Measurements from ENCODE around the gene GALK2.

GALK2 gene

GRCh38 chr15:49169880-49170597, at the start of gene GALK2:
GALK2 (plus strand) TSS chr15:49170247; CDS start chr15:49170323, 76 bp downstream.
- H3K4me1 ChIP-seq (ENCODE audit: control insufficient read depth in 1 of 2, insufficient read depth in 2 of 2, low read length in 2 of 2), result peaks cover 10 to 18% of the 10 kb centered on the region in 2 donors
- no peaks in the 10 kb centered on the region for H3K36me3 ChIP-seq (ENCODE audit: control insufficient read depth in 1 of 2, insufficient read depth in 2 of 2, low read length in 2 of 2)
- no peaks in the 10 kb centered on the region for H3K27me3 ChIP-seq (ENCODE audit: control insufficient read depth in 1 of 2, insufficient read depth in 2 of 2, low read length in 2 of 2)
- peak within 1 kb of the TSS; percentile 92 to 96 for H3K4me3 ChIP-seq (ENCODE audit: low read depth in 1 of 2, low read length in 2 of 2)
- H3K9ac ChIP-seq (ENCODE audit: low read depth in 1 of 2, low read length in 2 of 2), result peak within 1 kb of the TSS; percentile 81 to 98
- peak within 1 kb of the TSS; percentile 86 for H3K27ac ChIP-seq (ENCODE audit: low read depth, low read length)
- no peaks in the 10 kb centered on the region for H3K9me3 ChIP-seq (ENCODE audit: control insufficient read depth in 1 of 2, low read length in 2 of 2)

- Histone ChIP-seq H3K27ac (ENCODE audit: low read depth, low read length) (no peak overlapping the region), H3K4me3 (ENCODE audit: low read depth in 1 of 2, low read length in 2 of 2) (no peak overlapping the region), H3K9me3 (ENCODE audit: control insufficient read depth in 1 of 2, low read length in 2 of 2) (no peaks in the 10 kb centered on the region), H3K4me1 (ENCODE audit: control insufficient read depth in 1 of 2, insufficient read depth in 2 of 2, low read length in 2 of 2) (no peaks in the 10 kb centered on the region), H3K36me3 (ENCODE audit: control insufficient read depth in 1 of 2, insufficient read depth in 2 of 2, low read length in 2 of 2) (no peaks in the 10 kb centered on the region), H3K27me3 (ENCODE audit: control insufficient read depth in 1 of 2, insufficient read depth in 2 of 2, low read length in 2 of 2) (no peaks in the 10 kb centered on the region), H3K9ac (ENCODE audit: low read depth in 1 of 2, low read length in 2 of 2) (no peak overlapping the region)
These were observed 49.2 kb upstream of the GALK2 start for GRCh38 chr15:49120832-49121231.

GRCh38 chr15:49121901-49122300, 48.1 kb upstream of the GALK2 start:
- H3K27me3 ChIP-seq (ENCODE audit: control insufficient read depth in 1 of 2, insufficient read depth in 2 of 2, low read length in 2 of 2), result no peaks in the 10 kb centered on the region
- no peaks in the 10 kb centered on the region for H3K9me3 ChIP-seq (ENCODE audit: control insufficient read depth in 1 of 2, low read length in 2 of 2)
- H3K4me3 ChIP-seq (ENCODE audit: low read depth in 1 of 2, low read length in 2 of 2), result no peak overlapping the region
- H3K36me3 ChIP-seq (ENCODE audit: control insufficient read depth in 1 of 2, insufficient read depth in 2 of 2, low read length in 2 of 2), result peaks cover 0 to 5% of the 10 kb centered on the region in 2 donors
- H3K9ac ChIP-seq (ENCODE audit: low read depth in 1 of 2, low read length in 2 of 2), result no peak overlapping the region
- no peaks in the 10 kb centered on the region for H3K4me1 ChIP-seq (ENCODE audit: control insufficient read depth in 1 of 2, insufficient read depth in 2 of 2, low read length in 2 of 2)
- no peak overlapping the region for H3K27ac ChIP-seq (ENCODE audit: low read depth, low read length)

GRCh38 chr15:49122541-49123062, 47.4 kb upstream of the GALK2 start:
- no peak overlapping the region for H3K27ac ChIP-seq (ENCODE audit: low read depth, low read length)
- peaks cover 0 to 10% of the 10 kb centered on the region in 2 donors for H3K36me3 ChIP-seq (ENCODE audit: control insufficient read depth in 1 of 2, insufficient read depth in 2 of 2, low read length in 2 of 2)
- no peaks in the 10 kb centered on the region for H3K27me3 ChIP-seq (ENCODE audit: control insufficient read depth in 1 of 2, insufficient read depth in 2 of 2, low read length in 2 of 2)
- H3K9me3 ChIP-seq (ENCODE audit: control insufficient read depth in 1 of 2, low read length in 2 of 2), result no peaks in the 10 kb centered on the region
- no peak overlapping the region for H3K9ac ChIP-seq (ENCODE audit: low read depth in 1 of 2, low read length in 2 of 2)
- H3K4me1 ChIP-seq (ENCODE audit: control insufficient read depth in 1 of 2, insufficient read depth in 2 of 2, low read length in 2 of 2), result no peaks in the 10 kb centered on the region
- no peak overlapping the region for H3K4me3 ChIP-seq (ENCODE audit: low read depth in 1 of 2, low read length in 2 of 2)

- Histone ChIP-seq H3K4me3 (ENCODE audit: low read depth in 1 of 2, low read length in 2 of 2) (no peak overlapping the region), H3K9ac (ENCODE audit: low read depth in 1 of 2, low read length in 2 of 2) (no peak overlapping the region), H3K9me3 (ENCODE audit: control insufficient read depth in 1 of 2, low read length in 2 of 2) (no peaks in the 10 kb centered on the region), H3K27me3 (ENCODE audit: control insufficient read depth in 1 of 2, insufficient read depth in 2 of 2, low read length in 2 of 2) (no peaks in the 10 kb centered on the region), H3K36me3 (ENCODE audit: control insufficient read depth in 1 of 2, insufficient read depth in 2 of 2, low read length in 2 of 2) (peaks cover 7 to 25% of the 10 kb centered on the region in 2 donors), H3K27ac (ENCODE audit: low read depth, low read length) (no peak overlapping the region), H3K4me1 (ENCODE audit: control insufficient read depth in 1 of 2, insufficient read depth in 2 of 2, low read length in 2 of 2) (no peaks in the 10 kb centered on the region)
These were observed 45.7 kb upstream of the GALK2 start for GRCh38 chr15:49124371-49124770.

- Histone ChIP-seq H3K9ac (ENCODE audit: low read depth in 1 of 2, low read length in 2 of 2) (no peak overlapping the region), H3K4me3 (ENCODE audit: low read depth in 1 of 2, low read length in 2 of 2) (no peak overlapping the region), H3K36me3 (ENCODE audit: control insufficient read depth in 1 of 2, insufficient read depth in 2 of 2, low read length in 2 of 2) (peaks cover 42 to 64% of the 10 kb centered on the region in 2 donors), H3K27ac (ENCODE audit: low read depth, low read length) (no peak overlapping the region), H3K4me1 (ENCODE audit: control insufficient read depth in 1 of 2, insufficient read depth in 2 of 2, low read length in 2 of 2) (no peaks in the 10 kb centered on the region), H3K27me3 (ENCODE audit: control insufficient read depth in 1 of 2, insufficient read depth in 2 of 2, low read length in 2 of 2) (no peaks in the 10 kb centered on the region), H3K9me3 (ENCODE audit: control insufficient read depth in 1 of 2, low read length in 2 of 2) (no peaks in the 10 kb centered on the region)
These were observed 38.6 kb upstream of the GALK2 start for GRCh38 chr15:49131403-49131802.

- H3K27ac ChIP-seq (ENCODE audit: low read depth, low read length), result no peak overlapping the region
- H3K36me3 ChIP-seq (ENCODE audit: control insufficient read depth in 1 of 2, insufficient read depth in 2 of 2, low read length in 2 of 2), result peaks cover 35 to 60% of the 10 kb centered on the region in 2 donors
- no peak overlapping the region for H3K9ac ChIP-seq (ENCODE audit: low read depth in 1 of 2, low read length in 2 of 2)
- no peaks in the 10 kb centered on the region for H3K9me3 ChIP-seq (ENCODE audit: control insufficient read depth in 1 of 2, low read length in 2 of 2)
- H3K27me3 ChIP-seq (ENCODE audit: control insufficient read depth in 1 of 2, insufficient read depth in 2 of 2, low read length in 2 of 2), result no peaks in the 10 kb centered on the region
- no peak overlapping the region for H3K4me3 ChIP-seq (ENCODE audit: low read depth in 1 of 2, low read length in 2 of 2)
- H3K4me1 ChIP-seq (ENCODE audit: control insufficient read depth in 1 of 2, insufficient read depth in 2 of 2, low read length in 2 of 2), result no peaks in the 10 kb centered on the region
These were observed 35.2 kb upstream of the GALK2 start for GRCh38 chr15:49134683-49135341.

GRCh38 chr15:49135342-49135857, 34.6 kb upstream of the GALK2 start:
- Histone ChIP-seq H3K9me3 (ENCODE audit: control insufficient read depth in 1 of 2, low read length in 2 of 2) (no peaks in the 10 kb centered on the region), H3K27me3 (ENCODE audit: control insufficient read depth in 1 of 2, insufficient read depth in 2 of 2, low read length in 2 of 2) (no peaks in the 10 kb centered on the region), H3K4me3 (ENCODE audit: low read depth in 1 of 2, low read length in 2 of 2) (no peak overlapping the region), H3K4me1 (ENCODE audit: control insufficient read depth in 1 of 2, insufficient read depth in 2 of 2, low read length in 2 of 2) (no peaks in the 10 kb centered on the region), H3K27ac (ENCODE audit: low read depth, low read length) (no peak overlapping the region), H3K36me3 (ENCODE audit: control insufficient read depth in 1 of 2, insufficient read depth in 2 of 2, low read length in 2 of 2) (peaks cover 32 to 57% of the 10 kb centered on the region in 2 donors), H3K9ac (ENCODE audit: low read depth in 1 of 2, low read length in 2 of 2) (no peak overlapping the region)

GRCh38 chr15:49135911-49136310, 34.1 kb upstream of the GALK2 start:
- no peaks in the 10 kb centered on the region for H3K27me3 ChIP-seq (ENCODE audit: control insufficient read depth in 1 of 2, insufficient read depth in 2 of 2, low read length in 2 of 2)
- peaks cover 29 to 58% of the 10 kb centered on the region in 2 donors for H3K36me3 ChIP-seq (ENCODE audit: control insufficient read depth in 1 of 2, insufficient read depth in 2 of 2, low read length in 2 of 2)
- no peak overlapping the region for H3K27ac ChIP-seq (ENCODE audit: low read depth, low read length)
- H3K9me3 ChIP-seq (ENCODE audit: control insufficient read depth in 1 of 2, low read length in 2 of 2), result no peaks in the 10 kb centered on the region
- no peaks in the 10 kb centered on the region for H3K4me1 ChIP-seq (ENCODE audit: control insufficient read depth in 1 of 2, insufficient read depth in 2 of 2, low read length in 2 of 2)
- no peak overlapping the region for H3K4me3 ChIP-seq (ENCODE audit: low read depth in 1 of 2, low read length in 2 of 2)
- H3K9ac ChIP-seq (ENCODE audit: low read depth in 1 of 2, low read length in 2 of 2), result no peak overlapping the region

- H3K4me1 ChIP-seq (ENCODE audit: control insufficient read depth in 1 of 2, insufficient read depth in 2 of 2, low read length in 2 of 2), result no peaks in the 10 kb centered on the region
- H3K9ac ChIP-seq (ENCODE audit: low read depth in 1 of 2, low read length in 2 of 2), result no peak overlapping the region
- no peak overlapping the region for H3K27ac ChIP-seq (ENCODE audit: low read depth, low read length)
- no peaks in the 10 kb centered on the region for H3K9me3 ChIP-seq (ENCODE audit: control insufficient read depth in 1 of 2, low read length in 2 of 2)
- no peaks in the 10 kb centered on the region for H3K27me3 ChIP-seq (ENCODE audit: control insufficient read depth in 1 of 2, insufficient read depth in 2 of 2, low read length in 2 of 2)
- no peak overlapping the region for H3K4me3 ChIP-seq (ENCODE audit: low read depth in 1 of 2, low read length in 2 of 2)
- H3K36me3 ChIP-seq (ENCODE audit: control insufficient read depth in 1 of 2, insufficient read depth in 2 of 2, low read length in 2 of 2), result peaks cover 38 to 68% of the 10 kb centered on the region in 2 donors
These were observed 32.2 kb upstream of the GALK2 start for GRCh38 chr15:49137861-49138260.

All from duodenal mucosa (tissue), 2 donors.